IMR-90 (cell line): ENCODE data around the gene NRP2. TPM values are rescaled to one million over a fixed set of nuclear protein-coding genes. Genes with fewer than 3 reads are reported as not detected.

Experiments
- ATAC-seq: fragments of 200-7000 bp; cut with Tn5 transposase; 2 replicates; pipeline ENCODE4 v1.9.1; 2020; ENCODE audit warnings: low read depth, mild to moderate bottlenecking, moderate library complexity
- BruUV-seq: library from RNA; stranded (reverse); fragments of 400-500 nt; replicated peaks from 2 replicates; lab custom pipeline; 2021; lab: Mats Ljungman, UMichigan
- CTCF ChIA-PET: fragments of 300-600 bp; formaldehyde crosslinking; extraction: SDS; loops from one replicate; lab custom pipeline; 2021; ENCODE audit warnings: antibody characterized with exemption; lab: Yijun Ruan, JAX
- POLR2A ChIA-PET: fragments of 300-600 bp; sonication (Branson Sonifier 250); formaldehyde crosslinking; loops from one replicate; lab custom pipeline; 2022; ENCODE audit warnings: antibody characterized with exemption; ENCODE audit not compliant: unreplicated experiment; lab: Charles Lee
- DNase-seq: peaks from one replicate; pipeline ENCODE4 v3.0.0; 2013
- H2AFZ ChIP-seq: replicated peaks from 2 replicates; pipeline ENCODE3; 2013; ENCODE audit warnings: low read length, mild to moderate bottlenecking; ENCODE audit not compliant: poor library complexity
- H2AK5ac ChIP-seq: 2 replicates; pipeline ENCODE4 v1.6.1; 2013; ENCODE audit warnings: low read depth, low read length, inconsistent platforms
- H2AK9ac ChIP-seq: replicated peaks from 2 replicates; pipeline ENCODE3; 2013; ENCODE audit warnings: mild to moderate bottlenecking, low read depth, low read length, moderate library complexity; ENCODE audit not compliant: poor library complexity
- H2BK120ac ChIP-seq: 2 replicates; pipeline ENCODE4 v1.6.1; 2013; ENCODE audit warnings: low read depth, low read length, inconsistent platforms
- H2BK15ac ChIP-seq: 3 replicates; pipeline ENCODE4 v1.6.1; 2013; ENCODE audit warnings: low read depth, low read length, inconsistent platforms
- H2BK20ac ChIP-seq: 2 replicates; pipeline ENCODE4 v1.6.1; 2013; ENCODE audit warnings: low read depth, mild to moderate bottlenecking, inconsistent platforms, low read length, moderate library complexity
- H2BK5ac ChIP-seq: 2 replicates; pipeline ENCODE4 v1.6.1; 2013; ENCODE audit warnings: mild to moderate bottlenecking, low read depth, low read length, inconsistent platforms; ENCODE audit not compliant: poor library complexity, severe bottlenecking
- H3K14ac ChIP-seq: replicated peaks from 2 replicates; pipeline ENCODE4 v1.6.1; 2013; ENCODE audit warnings: low read depth, low read length, inconsistent platforms
- H3K18ac ChIP-seq: 2 replicates; pipeline ENCODE4 v1.6.1; 2013; ENCODE audit warnings: low read depth, low read length, control low read depth
- H3K23ac ChIP-seq: 2 replicates; pipeline ENCODE4 v1.6.1; 2013; ENCODE audit warnings: low read depth, low read length, inconsistent platforms
- H3K27ac ChIP-seq: 2 replicates; pipeline ENCODE4 v1.5.1; 2013; ENCODE audit warnings: mild to moderate bottlenecking, control low read depth, low read length; ENCODE audit not compliant: insufficient read depth
- H3K27me3 ChIP-seq: 2 replicates; pipeline ENCODE4 v1.6.1; 2013; ENCODE audit warnings: low read length; ENCODE audit not compliant: control insufficient read depth, insufficient read depth
- H3K36me3 ChIP-seq: 2 replicates; pipeline ENCODE4 v1.6.1; 2013; ENCODE audit warnings: low read length, mixed read lengths; ENCODE audit not compliant: control insufficient read depth, insufficient read depth
- H3K4ac ChIP-seq: 2 replicates; pipeline ENCODE4 v1.6.1; 2013; ENCODE audit warnings: low read depth, low read length, inconsistent platforms
- H3K4me1 ChIP-seq: 2 replicates; pipeline ENCODE4 v1.6.1; 2013; ENCODE audit warnings: low read length, mixed read lengths; ENCODE audit not compliant: control insufficient read depth, insufficient read depth
- H3K4me2 ChIP-seq: 2 replicates; pipeline ENCODE4 v1.6.1; 2013; ENCODE audit warnings: low read depth, mild to moderate bottlenecking, control low read depth, low read length, moderate library complexity
- H3K4me3 ChIP-seq: 2 replicates; pipeline ENCODE4 v1.5.1; 2013; ENCODE audit warnings: low read depth, mild to moderate bottlenecking, control low read depth, low read length, moderate library complexity; ENCODE audit not compliant: insufficient read depth
- H3K56ac ChIP-seq: 2 replicates; pipeline ENCODE4 v1.6.1; 2013; ENCODE audit warnings: low read length, inconsistent platforms; ENCODE audit not compliant: insufficient read depth; ENCODE audit errors: extremely low read depth
- H3K79me1 ChIP-seq, 2 experiments: 2 replicates each; pipeline ENCODE4 v1.6.1; 2013; ENCODE audit warnings: low read length in 2 of 2, inconsistent platforms in 1 of 2, low read depth in 1 of 2
- H3K9ac ChIP-seq: 2 replicates; pipeline ENCODE4 v1.6.1; 2013; ENCODE audit warnings: low read depth, low read length, control low read depth
- H3K9me1 ChIP-seq: 2 replicates; pipeline ENCODE4 v1.6.1; 2013; ENCODE audit warnings: low read length, inconsistent platforms; ENCODE audit not compliant: insufficient read depth
- H3K9me3 ChIP-seq: 2 replicates; pipeline ENCODE4 v1.6.1; 2013; ENCODE audit warnings: low read length; ENCODE audit not compliant: control insufficient read depth, insufficient read depth
- H4K20me1 ChIP-seq: 2 replicates; pipeline ENCODE4 v1.6.1; 2013; ENCODE audit warnings: low read length, inconsistent platforms; ENCODE audit not compliant: insufficient read depth
- H4K5ac ChIP-seq: 2 replicates; pipeline ENCODE4 v1.6.1; 2013; ENCODE audit warnings: mild to moderate bottlenecking, low read depth, low read length, control low read depth
- H4K8ac ChIP-seq, 2 experiments: 2 replicates each; pipeline ENCODE4 v1.6.1; 2013; ENCODE audit warnings: low read depth in 2 of 2, low read length in 2 of 2, control low read depth in 1 of 2, inconsistent platforms in 1 of 2
- H4K91ac ChIP-seq: 2 replicates; pipeline ENCODE4 v1.6.1; 2013; ENCODE audit warnings: low read depth, low read length, inconsistent platforms; ENCODE audit not compliant: insufficient read depth
- BHLHE40 ChIP-seq: fragments of 150-350 bp; IDR thresholded peaks from 2 replicates; pipeline ENCODE4 v1.6.1; 2016; ENCODE audit warnings: mild to moderate bottlenecking, low read depth, low read length
- CEBPB ChIP-seq: IDR thresholded peaks from 2 replicates; pipeline ENCODE4 v1.6.1; 2012; ENCODE audit warnings: low read depth, low read length, improper control_type of control experiment
- CHD1 ChIP-seq: IDR thresholded peaks from 2 replicates; pipeline ENCODE4 v1.6.1; 2012; ENCODE audit warnings: low read depth, low read length, improper control_type of control experiment
- CTCF ChIP-seq: conservative IDR thresholded peaks from 2 replicates; pipeline ENCODE4 v1.5.1; 2012; ENCODE audit warnings: mild to moderate bottlenecking, low read depth, low read length, improper control_type of control experiment
- ELK1 ChIP-seq: fragments of 150-350 bp; IDR thresholded peaks from 2 replicates; pipeline ENCODE4 v1.6.1; 2016; ENCODE audit warnings: low read depth, mild to moderate bottlenecking, low read length, moderate library complexity, borderline replicate concordance
- FOS ChIP-seq: fragments of 150-350 bp; IDR thresholded peaks from 2 replicates; pipeline ENCODE4 v1.6.1; 2016; ENCODE audit warnings: low read depth, low read length
- MAFK ChIP-seq: IDR thresholded peaks from 2 replicates; pipeline ENCODE4 v1.6.1; 2012; ENCODE audit warnings: low read depth, low read length, improper control_type of control experiment
- MAZ ChIP-seq: IDR thresholded peaks from 2 replicates; pipeline ENCODE4 v1.6.1; 2012; ENCODE audit warnings: low read depth, mild to moderate bottlenecking, low read length, improper control_type of control experiment, moderate library complexity, borderline replicate concordance
- MXI1 ChIP-seq: IDR thresholded peaks from 2 replicates; pipeline ENCODE4 v1.6.1; 2012; ENCODE audit warnings: low read depth, mild to moderate bottlenecking, low read length, moderate library complexity, borderline replicate concordance
- NFE2L2 ChIP-seq: fragments of 150-350 bp; IDR thresholded peaks from 2 replicates; pipeline ENCODE4 v1.6.1; 2016; ENCODE audit warnings: low read depth, mild to moderate bottlenecking, low read length
- POLR2A ChIP-seq: IDR thresholded peaks from 2 replicates; pipeline ENCODE4 v1.6.1; 2012; ENCODE audit warnings: mild to moderate bottlenecking, low read depth, low read length
- RAD21 ChIP-seq: IDR thresholded peaks from 2 replicates; pipeline ENCODE4 v1.6.1; 2012; ENCODE audit warnings: low read length, improper control_type of control experiment
- RCOR1 ChIP-seq: IDR thresholded peaks from 2 replicates; pipeline ENCODE4 v1.6.1; 2012; ENCODE audit warnings: mild to moderate bottlenecking, low read length, improper control_type of control experiment; ENCODE audit not compliant: insufficient replicate concordance
- RFX5 ChIP-seq: IDR thresholded peaks from 2 replicates; pipeline ENCODE4 v1.8.0; 2012; ENCODE audit warnings: low read depth, mild to moderate bottlenecking, low read length, moderate library complexity
- SMC3 ChIP-seq: fragments of 150-350 bp; IDR thresholded peaks from 2 replicates; pipeline ENCODE4 v1.6.1; 2016; ENCODE audit warnings: low read depth, mild to moderate bottlenecking, antibody characterized with exemption, low read length, moderate library complexity
- USF2 ChIP-seq: fragments of 150-350 bp; IDR thresholded peaks from 2 replicates; pipeline ENCODE4 v1.6.1; 2017; ENCODE audit warnings: mild to moderate bottlenecking, antibody characterized with exemption, low read length, low read depth
- WGBS, 2 experiments: methylation state at CpG; one replicate each; pipeline versions ENCODE4 v1.1.5 to v1.1.7; 2013; ENCODE audit warnings: missing lambda C conversion rate in 2 of 2; ENCODE audit not compliant: insufficient read length in 1 of 2; ENCODE audit errors: extremely low coverage in 2 of 2; 5-methylcytosine and 5-hydroxymethylcytosine counted together
- dilution Hi-C: fragments of 300-500 bp; cut with HindIII; formaldehyde crosslinking; loops from one replicate; pipeline ENCODE4 v1.14.3; 2018; ENCODE audit warnings: low sequenced_read_pairs; ENCODE audit not compliant: unreplicated experiment
- in situ Hi-C: fragments of 300-500 bp; cut with MboI; formaldehyde crosslinking; loops from 3 replicates; pipeline ENCODE4 v1.14.3; 2019; ENCODE audit warnings: low sequenced_read_pairs, inconsistent platforms, mixed read lengths
- intact Hi-C: fragments of 100-400 bp; cut with micrococcal nuclease; formaldehyde crosslinking; loops from 2 replicates; pipeline ENCODE4 v1.10.0; 2022
- polyA plus RNA-seq, 3 experiments: library from polyadenylated mRNA; depleted of rRNA; stranded (reverse); fragments of >200 nt; gene quantifications; 2 replicates each; pipeline ENCODE4 v1.2.3, GENCODE V29; 2012; ENCODE audit warnings: low replicate concordance in 1 of 3
- total RNA-seq: library from RNA; depleted of rRNA; stranded (reverse); fragments of >200 nt; gene quantifications from 2 replicates; pipeline ENCODE4 v1.2.3, GENCODE V29; 2012

Gene NRP2
- total and polyA plus RNA-seq, 2 of the 4 experiments (the other 2 are of a cell fraction): 46.4 to 51.3 TPM

GRCh38 chr2:205803500-205803899 is 121.2 kb downstream of the NRP2 start:
- Histone ChIP-seq H2BK5ac (no peak overlapping the region), H3K23ac (no peak overlapping the region), H2AK9ac (no peak overlapping the region), H2BK15ac (no peak overlapping the region), H3K56ac (no peak overlapping the region), H3K4me2 (no peak overlapping the region), H3K9ac (no peak overlapping the region), H3K9me3 (peaks cover 9% of the 10 kb centered on the region), H3K79me1 (no peaks in the 10 kb centered on the region), H4K91ac (no peak overlapping the region), H3K9me1 (peaks cover 14% of the 10 kb centered on the region), H3K4ac (no peak overlapping the region), H2AK5ac (no peak overlapping the region), H4K20me1 (no peaks in the 10 kb centered on the region), H4K5ac (no peak overlapping the region), H4K8ac (no peak overlapping the region), H2BK120ac (no peak overlapping the region), H3K27me3 (peaks cover 16% of the 10 kb centered on the region), H3K14ac (no peak overlapping the region), H3K4me3 (no peak overlapping the region), H3K18ac (no peak overlapping the region), H3K36me3 (no peaks in the 10 kb centered on the region), H3K4me1 (peaks cover 23% of the 10 kb centered on the region), H2BK20ac (no peak overlapping the region), H3K27ac (no peak overlapping the region), H2AFZ (no peak overlapping the region)
- TF ChIP-seq MXI1 (no peak), NFE2L2 (no peak), CTCF (no peak), RFX5 (no peak), POLR2A (no peak), MAFK (no peak), FOS (no peak), RCOR1 (no peak), MAZ (no peak), BHLHE40 (no peak), CHD1 (no peak), SMC3 (no peak), ELK1 (no peak), RAD21 (no peak), CEBPB (no peak), USF2 (no peak)
- DNase-seq (no peak), ATAC-seq (no peak)
- BruUV-seq: no TSS peak
- in situ Hi-C loops: no loop called here
- intact Hi-C loops: no loop called here
- dilution Hi-C loops: no loop called here
- ChIA-PET POLR2A (no interaction called here), CTCF (no interaction called here)
- no CpG with 5 or more reads among the region's 1 CpG for WGBS, 2 experiments
